HCT116 (cell line): ENCODE results near the gene PPP3R1. TPM values are rescaled to one million over a fixed set of nuclear protein-coding genes. Genes with fewer than 3 reads are reported as not detected.

ENCODE experiments used
- ATAC-seq: fragments of 200-7000 bp; cut with Tn5 transposase; 2 replicates; pipeline ENCODE4 v1.9.1; 2020; ENCODE audit warnings: mild to moderate bottlenecking, moderate library complexity
- BruUV-seq: library from RNA; stranded (reverse); fragments of 400-500 nt; replicated peaks from 2 replicates; lab custom pipeline; 2021; lab: Mats Ljungman, UMichigan
- CTCF ChIA-PET: fragments of 300-600 bp; sonication (Branson Sonifier 250); formaldehyde crosslinking; loops from one replicate; lab custom pipeline; 2021; ENCODE audit warnings: antibody characterized with exemption; lab: Charles Lee
- POLR2A ChIA-PET: fragments of 300-600, 350-600 bp; sonication (Branson Sonifier 250); formaldehyde crosslinking; loops from one replicate; lab custom pipeline; 2021; ENCODE audit warnings: antibody characterized with exemption; lab: Charles Lee
- RAD21 ChIA-PET, 2 experiments: fragments of 300-600 bp; sonication (Branson Sonifier 250); formaldehyde crosslinking; loops; one replicate each; lab custom pipeline; 2023; ENCODE audit warnings: low total read pairs in 2 of 2; ENCODE audit not compliant: uncharacterized antibody in 2 of 2, unreplicated experiment in 2 of 2, low non-redundant PET in 1 of 2; lab: Charles Lee
- DNase-seq: peaks from one replicate; pipeline ENCODE4 v3.0.0-alpha.2; 2010; ENCODE audit warnings: low read depth, low spot score
- H2AFZ ChIP-seq: fragments of 200-600 bp; shearing (Covaris generic), sonication (generic); 2 replicates; pipeline ENCODE4 v1.6.1; 2017; ENCODE audit warnings: low read depth, mixed run types, mixed read lengths, antibody characterized with exemption, low read length; ENCODE audit not compliant: poor library complexity, severe bottlenecking
- H3K27ac ChIP-seq: 2 replicates; pipeline ENCODE4 v1.5.1; 2012; ENCODE audit warnings: low read depth, low read length
- H3K27me3 ChIP-seq: fragments of 200-600 bp; sonication (generic); 2 replicates; pipeline ENCODE4 v1.6.1; 2016; ENCODE audit warnings: mixed run types, low read length, mixed read lengths; ENCODE audit not compliant: insufficient read depth
- H3K36me3 ChIP-seq, 2 experiments: fragments of 200-500 bp in 1 of 2; fragments of 200-600 bp in 1 of 2; sonication (Bioruptor generic) in 1 of 2; sonication (generic) in 1 of 2; 2 replicates each; pipeline versions ENCODE4 v1.5.1 to v1.6.1; 2014 to 2016; ENCODE audit warnings: low read length in 2 of 2, inconsistent platforms in 1 of 2, mixed read lengths in 1 of 2, mixed run types in 1 of 2; ENCODE audit not compliant: insufficient read depth in 2 of 2, control insufficient read depth in 1 of 2
- H3K4me1 ChIP-seq, 2 experiments: fragments of 200-600 bp in 1 of 2; sonication (generic) in 1 of 2; 2 replicates each; pipeline versions ENCODE4 v1.5.1 to v1.6.1; 2012 to 2017; ENCODE audit warnings: low read length in 2 of 2, inconsistent platforms in 1 of 2, mild to moderate bottlenecking in 1 of 2, mixed read lengths in 1 of 2, mixed run types in 1 of 2, moderate library complexity in 1 of 2; ENCODE audit not compliant: insufficient read depth in 2 of 2, control insufficient read depth in 1 of 2
- H3K4me2 ChIP-seq: fragments of 200-600 bp; sonication (generic); 2 replicates; pipeline ENCODE4 v1.6.1; 2017; ENCODE audit warnings: mixed run types, low read length, mixed read lengths
- H3K4me3 ChIP-seq, 2 experiments: fragments of 200-600 bp in 1 of 2; sonication (generic) in 1 of 2; replicated peaks in 1 of 2; 2 replicates each; pipeline ENCODE4 v1.5.1; 2011 to 2016; ENCODE audit warnings: low read length in 2 of 2, control low read depth in 1 of 2, low read depth in 1 of 2, mild to moderate bottlenecking in 1 of 2, mixed read lengths in 1 of 2, mixed run types in 1 of 2
- H3K79me2 ChIP-seq: fragments of 200-600 bp; sonication (generic); 2 replicates; pipeline ENCODE4 v1.6.1; 2017; ENCODE audit warnings: mild to moderate bottlenecking, mixed run types, low read length, moderate library complexity, mixed read lengths; ENCODE audit not compliant: insufficient read depth
- H3K9ac ChIP-seq: fragments of 200-600 bp; sonication (generic); 2 replicates; pipeline ENCODE4 v1.6.1; 2016; ENCODE audit warnings: low read length, mixed read lengths
- H3K9me2 ChIP-seq: fragments of 200-600 bp; sonication (generic), shearing (Covaris generic); 2 replicates; pipeline ENCODE4 v1.6.1; 2017; ENCODE audit warnings: mixed run types, mild to moderate bottlenecking, moderate library complexity; ENCODE audit not compliant: insufficient read depth
- H3K9me3 ChIP-seq, 2 experiments: fragments of 200-500 bp in 1 of 2; fragments of 200-600 bp in 1 of 2; sonication (Bioruptor generic) in 1 of 2; sonication (generic) in 1 of 2; 2 replicates each; pipeline ENCODE4 v1.6.1; 2014 to 2017; ENCODE audit warnings: low read length in 2 of 2, mixed read lengths in 2 of 2, inconsistent platforms in 1 of 2, low read depth in 1 of 2, mild to moderate bottlenecking in 1 of 2, mixed run types in 1 of 2, moderate library complexity in 1 of 2; ENCODE audit not compliant: control insufficient read depth in 1 of 2, insufficient read depth in 1 of 2
- H4K20me1 ChIP-seq: fragments of 200-600 bp; sonication (generic), shearing (Covaris generic); 2 replicates; pipeline ENCODE4 v1.6.1; 2017; ENCODE audit warnings: mixed run types, mild to moderate bottlenecking, moderate library complexity; ENCODE audit not compliant: insufficient read depth
- CBX3 ChIP-seq: IDR thresholded peaks from 2 replicates; pipeline ENCODE4 v1.6.1; 2012; ENCODE audit warnings: low read depth
- CEBPB ChIP-seq: IDR thresholded peaks from 2 replicates; pipeline ENCODE4 v1.6.1; 2012; ENCODE audit warnings: low read depth
- FOSL1 ChIP-seq: IDR thresholded peaks from 2 replicates; pipeline ENCODE4 v1.6.1; 2012; ENCODE audit warnings: low read depth
- JUND ChIP-seq: IDR thresholded peaks from 2 replicates; pipeline ENCODE4 v1.6.1; 2012
- MAX ChIP-seq: IDR thresholded peaks from 2 replicates; pipeline ENCODE4 v1.6.1; 2012
- POLR2A ChIP-seq: IDR thresholded peaks from 2 replicates; pipeline ENCODE4 v1.7.0; 2011; ENCODE audit warnings: borderline replicate concordance; ENCODE audit not compliant: insufficient read depth, insufficient read length; ENCODE audit errors: extremely low read depth
- SRF ChIP-seq: IDR thresholded peaks from 2 replicates; pipeline ENCODE4 v1.6.1; 2012; ENCODE audit warnings: low read depth
- ZBTB33 ChIP-seq: IDR thresholded peaks from 2 replicates; pipeline ENCODE4 v1.6.1; 2011; ENCODE audit warnings: mild to moderate bottlenecking, low read length, moderate library complexity; ENCODE audit not compliant: insufficient replicate concordance; ENCODE audit errors: extremely low read depth
- intact Hi-C: fragments of 100-400 bp; cut with micrococcal nuclease; formaldehyde crosslinking; loops from 2 replicates; pipeline ENCODE4 v1.10.0; 2022
- total RNA-seq: library from RNA; stranded (reverse); gene quantifications from one replicate; pipeline ENCODE4 v1.2.1, GENCODE V29; 2021; ENCODE audit not compliant: unreplicated experiment
- TF ChIP-seq, protein P1 (sequence below): IDR thresholded peaks from 2 replicates; pipeline ENCODE4 v1.6.1; 2012

PPP3R1 gene
- total RNA-seq, 1 experiment from 2014 or later = 69.9 TPM

- Histone ChIP-seq H4K20me1 (peaks cover 19% of the 10 kb centered on the region; the same call in 1 of the 2 replicates), H3K27ac (no peak overlapping the region), H3K4me1 (no peaks in the 10 kb centered on the region; a peak in 1 of 4 replicates), H3K36me3 (no peaks in the 10 kb centered on the region; a peak in 1 of 4 replicates), H3K4me2 (no peak overlapping the region)
- RAD21 ChIA-PET = no interaction called here
- POLR2A ChIA-PET = no interaction called here
- no peak for ATAC-seq
- TF ChIP-seq CEBPB (no peak), ZBTB33 (no peak), JUND (no peak), SRF (no peak), POLR2A (no peak), FOSL1 (no peak), MAX (no peak), CBX3 (no peak)
- TF ChIP-seq, protein P1, sequence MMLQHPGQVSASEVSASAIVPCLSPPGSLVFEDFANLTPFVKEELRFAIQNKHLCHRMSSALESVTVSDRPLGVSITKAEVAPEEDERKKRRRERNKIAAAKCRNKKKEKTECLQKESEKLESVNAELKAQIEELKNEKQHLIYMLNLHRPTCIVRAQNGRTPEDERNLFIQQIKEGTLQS = no peak
- TF ChIP-seq, all 23 proteins: peak for 0
- CTCF ChIA-PET = interaction anchor here (1.9 kb wide), 1 partner anchor 22 kb away, joined by 7 read pairs; no protein-coding TSS in a partner anchor
- Histone ChIP-seq H2AFZ (no peak overlapping the region), H3K9me2 (no peaks in the 10 kb centered on the region), H3K79me2 (peaks cover 100% of the 10 kb centered on the region), H3K27me3 (no peaks in the 10 kb centered on the region), H3K9ac (no peak overlapping the region), H3K4me3 (no peak overlapping the region), H3K9me3 (no peaks in the 10 kb centered on the region)
- intact Hi-C loops = no loop called here
- no peak for DNase-seq
- BruUV-seq = no TSS peak
These were observed 33.9 kb downstream of the PPP3R1 start for GRCh38 chr2:68218343-68218901.
